ENCODE results near the gene FBL.
"Not testable (repeated sequence)": the region's sequence is repeated elsewhere in the genome, so short reads cannot be mapped to it uniquely, and the experiment has no call there.

- not testable (repeated sequence) for TF ChIP-seq CTCF (conservative IDR thresholded peaks at IDR 0.05; ENCODE audit: low read length); EZH2phosphoT487 (IDR thresholded peaks at IDR 0.05; ENCODE audit: borderline replicate concordance, low read depth, low read length)
Observed at GRCh38 chr19:39884721-39885120, 38.5 kb upstream of the FBL start.
